PFSK-1 (cell line): ENCODE measurements around the gene GALNTL6.

ENCODE experiments used
- POLR2AphosphoS5 ChIP-seq: IDR thresholded peaks from 2 replicates; pipeline ENCODE4 v1.6.1; 2012; ENCODE audit warnings: low read depth, mild to moderate bottlenecking, control low read depth, low read length, moderate library complexity
- REST ChIP-seq, 2 experiments: IDR thresholded peaks; 2 replicates each; pipeline versions ENCODE4 v1.6.1 to v1.8.0; 2011 to 2012; ENCODE audit warnings: low read depth in 2 of 2, low read length in 2 of 2, control low read depth in 1 of 2, inconsistent platforms in 1 of 2, mild to moderate bottlenecking in 1 of 2, moderate library complexity in 1 of 2; ENCODE audit not compliant: insufficient read depth in 1 of 2
- SIN3A ChIP-seq: IDR thresholded peaks from 2 replicates; pipeline ENCODE4 v1.6.1; 2012; ENCODE audit warnings: mild to moderate bottlenecking, low read length, moderate library complexity, borderline replicate concordance; ENCODE audit not compliant: insufficient read depth

GRCh38 chr4:171920901-171921300 lies 107.7 kb downstream of the GALNTL6 start:
- TF ChIP-seq REST (IDR thresholded peaks at IDR 0.05; ENCODE audit: insufficient read depth in 1 of 2, low read depth in 2 of 2, low read length in 2 of 2), result no peak
- TF ChIP-seq POLR2AphosphoS5, result no peak
- no peak for TF ChIP-seq SIN3A
